H1 (cell line): ENCODE measurements around the gene TXNL4A.
"Not testable (repeated sequence)": the region's sequence is repeated elsewhere in the genome, so short reads cannot be mapped to it uniquely, and the experiment has no call there.

Experiments used
- ASH2L ChIP-seq: fragments of 200-600, 300-600 bp; sonication (generic); IDR thresholded peaks from one replicate; pipeline ENCODE4 v1.7.1; 2017; ENCODE audit warnings: low read length
- GTF2F1 ChIP-seq: IDR thresholded peaks from 2 replicates; pipeline ENCODE4 v1.6.1; 2012; ENCODE audit warnings: low read depth, low read length, improper control_type of control experiment, borderline replicate concordance
- KDM1A ChIP-seq: fragments of 200-600, 300-600 bp; sonication (generic); IDR thresholded peaks from 2 replicates; pipeline ENCODE4 v1.7.1; 2016; ENCODE audit warnings: mild to moderate bottlenecking, low read length, borderline replicate concordance
- KDM5A ChIP-seq: fragments of 200-600 bp; IDR thresholded peaks from 2 replicates; pipeline ENCODE4 v1.7.1; 2012; ENCODE audit warnings: mild to moderate bottlenecking, low read length, inconsistent platforms, mixed read lengths
- POLR2A ChIP-seq, 2 experiments: IDR thresholded peaks; 1 replicate in 1 of 2; 2 replicates in 1 of 2; pipeline ENCODE4 v1.6.1; 2011; ENCODE audit warnings: low read depth in 2 of 2, low read length in 2 of 2, mild to moderate bottlenecking in 2 of 2; ENCODE audit errors: control extremely low read depth in 1 of 2
- POLR2AphosphoS5 ChIP-seq: IDR thresholded peaks from 2 replicates; pipeline ENCODE4 v1.6.1; 2011; ENCODE audit warnings: low read depth, low read length
- SP1 ChIP-seq: IDR thresholded peaks from 2 replicates; pipeline ENCODE4 v1.6.1; 2011; ENCODE audit warnings: low read depth, low read length
- TBP ChIP-seq: IDR thresholded peaks from 2 replicates; pipeline ENCODE4 v1.6.1; 2011; ENCODE audit warnings: low read depth, low read length, improper control_type of control experiment
- YY1 ChIP-seq: IDR thresholded peaks from 2 replicates; pipeline ENCODE4 v1.6.1; 2011; ENCODE audit warnings: low read depth, mild to moderate bottlenecking, low read length
- TF ChIP-seq, protein P1 (sequence below), 3 experiments: IDR thresholded peaks; 1 replicate in 2 of 3; 2 replicates in 1 of 3; pipeline versions ENCODE4 v1.5.1 to v1.6.1; 2011; ENCODE audit warnings: low read length in 3 of 3, mild to moderate bottlenecking in 3 of 3, inconsistent platforms in 2 of 3, low read depth in 1 of 3, moderate library complexity in 1 of 3; ENCODE audit not compliant: insufficient read depth in 1 of 3; ENCODE audit errors: control extremely low read depth in 1 of 3
- TF ChIP-seq, protein P2 (sequence below): IDR thresholded peaks from 2 replicates; pipeline ENCODE4 v1.6.1; 2011; ENCODE audit warnings: low read depth, mild to moderate bottlenecking, low read length; ENCODE audit not compliant: insufficient read depth
- TF ChIP-seq, protein P3 (sequence below): IDR thresholded peaks from 2 replicates; pipeline ENCODE4 v1.6.1; 2012; ENCODE audit warnings: inconsistent platforms
- TF ChIP-seq, protein P4 (sequence below): IDR thresholded peaks from 2 replicates; pipeline ENCODE4 v1.6.1; 2012; ENCODE audit warnings: inconsistent platforms

DNA sequence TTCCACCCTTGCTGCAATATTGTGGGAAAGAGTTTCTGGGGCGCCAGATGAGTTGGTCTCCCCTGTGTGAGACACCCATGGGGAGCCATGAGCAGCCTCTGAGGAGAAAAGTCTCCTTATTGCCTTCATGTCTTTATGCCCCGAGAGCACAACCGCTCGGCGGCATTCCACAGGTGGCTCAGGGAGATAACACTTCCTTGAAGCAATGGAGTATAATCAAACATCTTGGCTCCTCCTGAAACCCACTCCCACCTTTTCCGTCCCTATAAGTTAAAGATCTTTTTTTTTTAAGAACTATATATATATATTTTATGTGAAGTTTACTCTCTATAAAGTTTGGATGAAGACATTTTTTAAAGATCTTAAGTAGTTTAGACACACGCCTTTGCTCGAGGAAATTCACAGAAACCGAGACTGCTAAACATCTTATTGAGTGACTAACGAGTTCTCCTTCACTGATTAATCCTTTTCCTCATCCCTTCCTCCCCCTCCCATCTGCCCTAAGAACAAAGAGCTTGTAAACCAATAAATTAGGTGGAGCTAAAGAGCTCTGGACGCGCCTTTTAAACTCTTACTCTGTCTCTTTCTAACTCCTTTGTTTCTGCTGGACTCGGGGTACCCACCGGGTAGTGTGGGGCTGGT lies 23.3 kb upstream of the TXNL4A start:
- TF ChIP-seq POLR2A (IDR thresholded peaks at IDR 0.05; ENCODE audit: control extremely low read depth in 1 of 2, low read depth in 2 of 2, low read length in 2 of 2); YY1; SP1; GTF2F1; KDM1A; TBP; KDM5A; POLR2AphosphoS5; ASH2L: not testable (repeated sequence)
- TF ChIP-seq, protein P1, sequence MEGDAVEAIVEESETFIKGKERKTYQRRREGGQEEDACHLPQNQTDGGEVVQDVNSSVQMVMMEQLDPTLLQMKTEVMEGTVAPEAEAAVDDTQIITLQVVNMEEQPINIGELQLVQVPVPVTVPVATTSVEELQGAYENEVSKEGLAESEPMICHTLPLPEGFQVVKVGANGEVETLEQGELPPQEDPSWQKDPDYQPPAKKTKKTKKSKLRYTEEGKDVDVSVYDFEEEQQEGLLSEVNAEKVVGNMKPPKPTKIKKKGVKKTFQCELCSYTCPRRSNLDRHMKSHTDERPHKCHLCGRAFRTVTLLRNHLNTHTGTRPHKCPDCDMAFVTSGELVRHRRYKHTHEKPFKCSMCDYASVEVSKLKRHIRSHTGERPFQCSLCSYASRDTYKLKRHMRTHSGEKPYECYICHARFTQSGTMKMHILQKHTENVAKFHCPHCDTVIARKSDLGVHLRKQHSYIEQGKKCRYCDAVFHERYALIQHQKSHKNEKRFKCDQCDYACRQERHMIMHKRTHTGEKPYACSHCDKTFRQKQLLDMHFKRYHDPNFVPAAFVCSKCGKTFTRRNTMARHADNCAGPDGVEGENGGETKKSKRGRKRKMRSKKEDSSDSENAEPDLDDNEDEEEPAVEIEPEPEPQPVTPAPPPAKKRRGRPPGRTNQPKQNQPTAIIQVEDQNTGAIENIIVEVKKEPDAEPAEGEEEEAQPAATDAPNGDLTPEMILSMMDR (IDR thresholded peaks at IDR 0.05; ENCODE audit: control extremely low read depth in 1 of 3, insufficient read depth in 1 of 3, low read depth in 1 of 3, low read length in 3 of 3): not testable (repeated sequence)
- TF ChIP-seq, protein P2, sequence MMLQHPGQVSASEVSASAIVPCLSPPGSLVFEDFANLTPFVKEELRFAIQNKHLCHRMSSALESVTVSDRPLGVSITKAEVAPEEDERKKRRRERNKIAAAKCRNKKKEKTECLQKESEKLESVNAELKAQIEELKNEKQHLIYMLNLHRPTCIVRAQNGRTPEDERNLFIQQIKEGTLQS: not testable (repeated sequence)
- TF ChIP-seq, protein P3, sequence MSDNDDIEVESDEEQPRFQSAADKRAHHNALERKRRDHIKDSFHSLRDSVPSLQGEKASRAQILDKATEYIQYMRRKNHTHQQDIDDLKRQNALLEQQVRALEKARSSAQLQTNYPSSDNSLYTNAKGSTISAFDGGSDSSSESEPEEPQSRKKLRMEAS: not testable (repeated sequence)
- TF ChIP-seq, protein P4, sequence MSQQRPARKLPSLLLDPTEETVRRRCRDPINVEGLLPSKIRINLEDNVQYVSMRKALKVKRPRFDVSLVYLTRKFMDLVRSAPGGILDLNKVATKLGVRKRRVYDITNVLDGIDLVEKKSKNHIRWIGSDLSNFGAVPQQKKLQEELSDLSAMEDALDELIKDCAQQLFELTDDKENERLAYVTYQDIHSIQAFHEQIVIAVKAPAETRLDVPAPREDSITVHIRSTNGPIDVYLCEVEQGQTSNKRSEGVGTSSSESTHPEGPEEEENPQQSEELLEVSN: not testable (repeated sequence)
